D721Med (cell line): ENCODE data around the gene ZNF620.
"Not testable (repeated sequence)": the region's sequence is repeated elsewhere in the genome, so short reads cannot be mapped to it uniquely, and the experiment has no call there.

Source experiments
- DNase-seq: peaks from one replicate; pipeline ENCODE4 v3.0.0; 2011; ENCODE audit warnings: low spot score; ENCODE audit not compliant: insufficient read length
- FAIRE-seq: peaks from 2 replicates; lab custom pipeline; 2011; peaks lifted over from hg19 to GRCh38; lab: Jason Lieb, UNC
- CTCF ChIP-seq: IDR thresholded peaks from 2 replicates; pipeline ENCODE4 v1.5.1; 2012; ENCODE audit warnings: mild to moderate bottlenecking, control low read depth; ENCODE audit not compliant: insufficient read depth; ENCODE audit errors: missing control alignments

ZNF620 gene

GRCh38 chr3:40550167-40550566, 44.3 kb downstream of the ZNF620 start:
- no peak for FAIRE-seq
- DNase-seq: no peak
- TF ChIP-seq CTCF: no peak

GRCh38 chr3:40557575-40558161, 51.8 kb downstream of the ZNF620 start:
- no peak for FAIRE-seq
- no peak for TF ChIP-seq CTCF
- no peak for DNase-seq

- not testable (repeated sequence) for DNase-seq, FAIRE-seq
Measured at GRCh38 chr3:40562482-40562881, 56.6 kb downstream of the ZNF620 start.

GRCh38 chr3:40565629-40566028, 59.8 kb downstream of the ZNF620 start:
- not testable (repeated sequence) for DNase-seq, FAIRE-seq

- DNase-seq (no peak), FAIRE-seq (no peak)
- no peak for TF ChIP-seq CTCF
Measured at GRCh38 chr3:40566694-40567093, 60.9 kb downstream of the ZNF620 start.
